GM18858 (cell line): Measurements from ENCODE around the gene EEF2KMT.
"Not testable (repeated sequence)": the region's sequence is repeated elsewhere in the genome, so short reads cannot be mapped to it uniquely, and the experiment has no call there.

ENCODE experiments used
- ATAC-seq: cut with Tn5 transposase; IDR thresholded peaks from one replicate; pipeline ENCODE4 v1.9.1; 2021; ENCODE audit not compliant: unreplicated experiment

Gene EEF2KMT

GRCh38 chr16:5097470-5098220 lies at the start of gene EEF2KMT:
TSS of gene EEF2KMT (minus strand) at chr16:5097795. CDS start at chr16:5097739, 56 bp downstream.
- ATAC-seq, result peak; percentile 46

GRCh38 chr16:5144621-5144956 lies 47.0 kb upstream of the EEF2KMT start:
- ATAC-seq, result not testable (repeated sequence)

GRCh38 chr16:5143761-5144620 lies 46.4 kb upstream of the EEF2KMT start:
- ATAC-seq, result no peak

- not testable (repeated sequence) for ATAC-seq
These were observed 42.6 kb upstream of the EEF2KMT start for GRCh38 chr16:5140151-5140550.

- ATAC-seq, result not testable (repeated sequence)
These were observed 37.3 kb upstream of the EEF2KMT start for GRCh38 chr16:5134739-5135452.

GRCh38 chr16:5132915-5133600 lies 35.5 kb upstream of the EEF2KMT start:
- ATAC-seq, result not testable (repeated sequence)

- not testable (repeated sequence) for ATAC-seq
These were observed 33.9 kb upstream of the EEF2KMT start for GRCh38 chr16:5131467-5132004.

- not testable (repeated sequence) for ATAC-seq
These were observed 19.9 kb upstream of the EEF2KMT start for GRCh38 chr16:5117300-5118087.

GRCh38 chr16:5116780-5117295 lies 19.2 kb upstream of the EEF2KMT start:
- not testable (repeated sequence) for ATAC-seq

- ATAC-seq, result not testable (repeated sequence)
These were observed 13.3 kb upstream of the EEF2KMT start for GRCh38 chr16:5110933-5111332.

- ATAC-seq, result no peak
These were observed 11.0 kb upstream of the EEF2KMT start for GRCh38 chr16:5108505-5109158.

- not testable (repeated sequence) for ATAC-seq
These were observed 7.4 kb upstream of the EEF2KMT start for GRCh38 chr16:5105039-5105438.

- ATAC-seq, result not testable (repeated sequence)
These were observed 5.9 kb upstream of the EEF2KMT start for GRCh38 chr16:5103296-5104032.

- not testable (repeated sequence) for ATAC-seq
These were observed 1.6 kb upstream of the EEF2KMT start for GRCh38 chr16:5099174-5099573.

GRCh38 chr16:5098221-5099159 lies 895 bp upstream of the EEF2KMT start:
- peak; percentile 80 for ATAC-seq

GRCh38 chr16:5097061-5097469 lies 530 bp downstream of the EEF2KMT start:
- ATAC-seq, result not testable (repeated sequence)

GRCh38 chr16:5096437-5097060 lies 1.0 kb downstream of the EEF2KMT start:
- ATAC-seq, result not testable (repeated sequence)
